T follicular helper cell (primary cell): ENCODE data around the gene GPBP1.
"Not testable (repeated sequence)": the region's sequence is repeated elsewhere in the genome, so short reads cannot be mapped to it uniquely, and the experiment has no call there.

Experiments used
- DNase-seq: peaks from one replicate; pipeline ENCODE4 v3.0.0-alpha.2; 2020; ENCODE audit warnings: low read depth

The GPBP1 gene

GRCh38 chr5:57176350-57176857, 2.5 kb downstream of the GPBP1 start:
- DNase-seq, result no peak

GRCh38 chr5:57177479-57178156, 3.8 kb downstream of the GPBP1 start:
- DNase-seq, result no peak

- not testable (repeated sequence) for DNase-seq
These were observed 4.4 kb downstream of the GPBP1 start for GRCh38 chr5:57178238-57178637.

GRCh38 chr5:57179262-57180200, 5.7 kb downstream of the GPBP1 start:
- no peak for DNase-seq

- no peak for DNase-seq
These were observed 7.3 kb downstream of the GPBP1 start for GRCh38 chr5:57181154-57181553.

- no peak for DNase-seq
These were observed 10.5 kb downstream of the GPBP1 start for GRCh38 chr5:57184322-57184721.

GRCh38 chr5:57185313-57185712, 11.5 kb downstream of the GPBP1 start:
- DNase-seq, result no peak

- DNase-seq, result no peak
These were observed 12.3 kb downstream of the GPBP1 start for GRCh38 chr5:57186194-57186593.

GRCh38 chr5:57187977-57188376, 14.1 kb downstream of the GPBP1 start:
- DNase-seq, result not testable (repeated sequence)

GRCh38 chr5:57189515-57189914, 15.7 kb downstream of the GPBP1 start:
- DNase-seq, result no peak

GRCh38 chr5:57190593-57190992, 16.7 kb downstream of the GPBP1 start:
- DNase-seq, result no peak

- DNase-seq, result no peak
These were observed 17.3 kb downstream of the GPBP1 start for GRCh38 chr5:57191163-57191562.

- no peak for DNase-seq
These were observed 18.1 kb downstream of the GPBP1 start for GRCh38 chr5:57191986-57192385.

GRCh38 chr5:57192832-57193231, 19.0 kb downstream of the GPBP1 start:
- not testable (repeated sequence) for DNase-seq

GRCh38 chr5:57193757-57194413, 20.0 kb downstream of the GPBP1 start:
- DNase-seq, result no peak

- DNase-seq, result no peak
These were observed 20.8 kb downstream of the GPBP1 start for GRCh38 chr5:57194653-57195052.

- DNase-seq, result no peak
These were observed 21.2 kb downstream of the GPBP1 start for GRCh38 chr5:57195060-57195459.

GRCh38 chr5:57199866-57200265, 26.0 kb downstream of the GPBP1 start:
- no peak for DNase-seq

GRCh38 chr5:57202811-57203210, 29.0 kb downstream of the GPBP1 start:
- no peak for DNase-seq

GRCh38 chr5:57207007-57207653, 33.3 kb downstream of the GPBP1 start:
- no peak for DNase-seq

GRCh38 chr5:57207681-57208080, 33.8 kb downstream of the GPBP1 start:
- no peak for DNase-seq
